Measurements from ENCODE around the gene MRPL18. TPM values are rescaled to one million over a fixed set of nuclear protein-coding genes. Genes with fewer than 3 reads are reported as not detected.
"Not testable (repeated sequence)": the region's sequence is repeated elsewhere in the genome, so short reads cannot be mapped to it uniquely, and the experiment has no call there.

The MRPL18 gene
- total and polyA plus RNA-seq, 2 donors, result 62.8 to 85.9 TPM

DNA sequence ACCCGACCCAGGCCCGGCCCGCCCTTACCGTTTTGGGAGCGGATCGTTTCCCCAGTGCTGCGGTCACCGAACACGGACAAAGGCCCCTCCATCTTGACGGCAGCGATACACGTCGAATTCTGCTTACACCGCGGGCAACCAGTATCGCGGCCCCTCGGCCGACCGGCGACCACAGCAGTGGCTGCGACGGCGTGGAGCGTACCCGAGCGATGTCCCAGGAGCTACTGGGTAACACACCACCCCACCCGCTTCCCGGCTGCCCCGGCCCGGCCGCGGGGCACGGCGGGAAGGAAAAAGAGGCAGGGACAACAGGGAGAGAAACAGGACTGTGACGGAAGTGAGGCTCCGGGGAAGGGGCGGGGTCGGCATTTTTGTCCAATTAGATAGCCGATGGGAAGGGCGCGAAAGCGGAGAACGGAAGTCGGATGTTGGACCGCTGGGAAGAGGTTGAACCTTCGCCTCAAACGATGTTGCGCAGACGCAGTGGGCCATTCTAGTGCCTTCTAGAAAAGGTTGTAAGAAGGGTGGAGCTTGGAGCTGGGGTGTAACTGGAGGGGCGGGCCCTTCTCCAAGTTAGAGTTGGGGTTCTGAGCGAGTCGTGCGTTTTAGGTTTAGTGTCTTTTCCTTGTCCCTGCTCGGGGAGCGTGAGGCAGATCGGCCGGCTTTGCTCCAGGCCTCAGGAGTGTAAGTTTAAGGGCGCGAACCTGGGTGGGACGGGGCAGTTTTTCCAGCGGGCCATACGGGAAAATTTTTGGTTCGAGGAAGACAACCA is 704 bp upstream of the MRPL18 start, which contains the start of gene TCP1:
Gene TCP1 (minus strand): TSS at position 226 of the 772 bp plus-strand sequence. CDS start 134 bp downstream, at position 92.
- peaks cover 0 to 5% of the 10 kb centered on the region in 2 donors for H3K9me3 ChIP-seq (ENCODE audit: control insufficient read depth in 2 of 2, insufficient read depth in 1 of 2, low read length in 1 of 2)
- H3K27ac ChIP-seq (ENCODE audit: low read depth in 1 of 2, low read length in 1 of 2), result peak within 1 kb of the TSS; percentile 97 to 100
- H3K36me3 ChIP-seq (ENCODE audit: control insufficient read depth in 2 of 2, insufficient read depth in 2 of 2, low read length in 1 of 2), result peaks cover 9 to 48% of the 10 kb centered on the region in 2 donors
- peak within 1 kb of the TSS; percentile 53 to 87 for H3K4me3 ChIP-seq (ENCODE audit: low read length in 2 of 2)
- H3K4me1 ChIP-seq (ENCODE audit: control insufficient read depth in 2 of 2, insufficient read depth in 2 of 2, low read length in 2 of 2), result peaks cover 14 to 23% of the 10 kb centered on the region in 2 donors
- WGBS, result under 1% methylated on average over 64 of the region's 64 CpGs
- DNase-seq (ENCODE audit: low read depth in 6 of 9, low spot score in 9 of 9), result peak; percentile 99 to 100 (median 100)
- no peaks in the 10 kb centered on the region for H3K27me3 ChIP-seq (ENCODE audit: control insufficient read depth in 2 of 2, insufficient read depth in 1 of 2, low read length in 1 of 2)

DNA sequence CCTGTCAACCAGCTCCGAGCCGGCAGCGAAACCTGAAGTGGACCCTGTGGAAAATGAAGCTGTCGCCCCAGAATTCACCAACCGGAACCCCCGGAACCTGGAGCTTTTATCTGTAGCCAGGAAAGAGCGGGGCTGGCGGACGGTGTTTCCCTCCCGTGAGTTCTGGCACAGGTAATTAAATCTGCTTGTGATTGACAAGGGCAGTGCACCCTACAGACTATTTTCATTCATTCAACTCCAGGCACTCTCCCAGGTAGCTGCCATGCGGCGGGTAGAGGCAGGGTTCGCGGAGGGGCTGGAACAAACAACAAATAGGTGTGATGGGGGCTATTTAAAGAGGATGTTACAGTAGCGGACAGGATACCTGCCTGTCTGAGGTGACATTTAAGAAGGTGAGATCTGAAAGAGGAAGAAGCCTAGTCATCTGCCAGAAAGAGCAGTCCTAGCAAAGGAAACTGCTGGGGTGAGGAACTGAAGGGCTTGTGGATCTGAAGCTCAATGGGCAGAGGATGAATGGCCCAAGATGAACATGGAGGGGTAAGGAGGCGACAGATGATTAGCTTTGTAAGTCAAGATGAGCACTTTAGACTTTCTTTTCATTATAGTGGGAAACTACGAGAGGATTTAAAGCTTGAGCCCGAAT is 810 bp downstream of the MRPL18 start:
- H3K36me3 ChIP-seq (ENCODE audit: control insufficient read depth in 2 of 2, insufficient read depth in 2 of 2, low read length in 1 of 2), result peaks cover 8 to 44% of the 10 kb centered on the region in 2 donors
- H3K4me1 ChIP-seq (ENCODE audit: control insufficient read depth in 2 of 2, insufficient read depth in 2 of 2, low read length in 2 of 2), result peaks cover 14 to 23% of the 10 kb centered on the region in 2 donors
- 25% methylated on average over 18 of the region's 18 CpGs for WGBS
- H3K27ac ChIP-seq (ENCODE audit: low read depth in 1 of 2, low read length in 1 of 2), result peak overlapping the region; percentile 97 to 100
- H3K9me3 ChIP-seq (ENCODE audit: control insufficient read depth in 2 of 2, insufficient read depth in 1 of 2, low read length in 1 of 2), result peaks cover 0 to 5% of the 10 kb centered on the region in 2 donors
- DNase-seq (ENCODE audit: low read depth in 6 of 9, low spot score in 9 of 9), result peak in 4 of 9 donors; percentile 7 to 27 (median 15)
- no peaks in the 10 kb centered on the region for H3K27me3 ChIP-seq (ENCODE audit: control insufficient read depth in 2 of 2, insufficient read depth in 1 of 2, low read length in 1 of 2)
- H3K4me3 ChIP-seq (ENCODE audit: low read length in 2 of 2), result peak overlapping the region; percentile 53 to 87

DNA sequence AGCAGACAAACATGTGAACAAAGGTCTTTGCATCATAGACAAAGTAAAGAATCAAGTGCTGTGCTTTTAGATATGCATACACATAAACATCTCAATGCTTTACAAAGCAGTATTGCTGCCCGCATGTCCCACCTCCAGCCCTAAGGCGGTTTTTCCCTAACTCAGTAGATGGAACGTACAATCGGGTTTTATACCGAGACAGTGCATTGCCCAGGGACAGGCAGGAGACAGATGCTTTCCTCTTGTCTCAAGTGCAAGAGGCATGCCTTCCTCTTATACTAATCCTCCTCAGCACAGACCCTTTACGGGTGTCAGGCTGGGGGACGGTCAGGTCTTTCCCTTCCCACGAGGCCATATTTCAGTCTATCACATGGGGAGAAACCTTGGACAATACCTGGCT is 4.7 kb downstream of the MRPL18 start:
- 93% methylated on average over 8 of the region's 8 CpGs for WGBS
- H3K27me3 ChIP-seq (ENCODE audit: control insufficient read depth in 2 of 2, insufficient read depth in 1 of 2, low read length in 1 of 2); H3K4me3 ChIP-seq (ENCODE audit: low read length in 2 of 2); H3K27ac ChIP-seq (ENCODE audit: low read depth in 1 of 2, low read length in 1 of 2); H3K9me3 ChIP-seq (ENCODE audit: control insufficient read depth in 2 of 2, insufficient read depth in 1 of 2, low read length in 1 of 2); DNase-seq (ENCODE audit: low read depth in 6 of 9, low spot score in 9 of 9): not testable (repeated sequence)
- peaks cover 36 to 61% of the 10 kb centered on the region in 2 donors for H3K36me3 ChIP-seq (ENCODE audit: control insufficient read depth in 2 of 2, insufficient read depth in 2 of 2, low read length in 1 of 2)
- peaks cover 8 to 14% of the 10 kb centered on the region in 2 donors for H3K4me1 ChIP-seq (ENCODE audit: control insufficient read depth in 2 of 2, insufficient read depth in 2 of 2, low read length in 2 of 2)

DNA sequence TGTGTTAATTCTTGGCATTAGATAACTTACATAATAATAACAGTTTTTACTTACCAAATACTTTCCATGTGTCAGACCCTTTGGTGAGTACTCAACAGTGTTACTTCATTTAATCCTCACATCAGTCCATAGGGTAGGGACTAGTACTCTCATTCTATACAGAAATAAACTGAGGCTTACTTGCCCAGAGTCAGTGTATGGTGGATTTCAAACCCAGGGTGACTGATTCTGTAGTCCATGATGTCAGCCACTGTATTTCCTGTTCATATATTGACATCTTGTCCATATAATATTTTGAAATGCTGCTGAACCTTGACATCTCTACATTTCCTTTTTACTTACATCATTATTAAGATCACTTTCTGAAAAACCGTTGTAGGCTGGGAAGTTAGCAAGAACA is 7.3 kb downstream of the MRPL18 start:
- H3K4me3 ChIP-seq (ENCODE audit: low read length in 2 of 2), result no peak overlapping the region
- no peaks in the 10 kb centered on the region for H3K9me3 ChIP-seq (ENCODE audit: control insufficient read depth in 2 of 2, insufficient read depth in 1 of 2, low read length in 1 of 2)
- H3K36me3 ChIP-seq (ENCODE audit: control insufficient read depth in 2 of 2, insufficient read depth in 2 of 2, low read length in 1 of 2), result peaks cover 40 to 57% of the 10 kb centered on the region in 2 donors
- H3K27ac ChIP-seq (ENCODE audit: low read depth in 1 of 2, low read length in 1 of 2), result no peak overlapping the region
- H3K4me1 ChIP-seq (ENCODE audit: control insufficient read depth in 2 of 2, insufficient read depth in 2 of 2, low read length in 2 of 2), result peaks cover 0 to 3% of the 10 kb centered on the region in 2 donors
- WGBS, result 55% methylated on average over 1 of the region's 1 CpG
- DNase-seq (ENCODE audit: low read depth in 6 of 9, low spot score in 9 of 9), result no peak
- H3K27me3 ChIP-seq (ENCODE audit: control insufficient read depth in 2 of 2, insufficient read depth in 1 of 2, low read length in 1 of 2), result no peaks in the 10 kb centered on the region

DNA sequence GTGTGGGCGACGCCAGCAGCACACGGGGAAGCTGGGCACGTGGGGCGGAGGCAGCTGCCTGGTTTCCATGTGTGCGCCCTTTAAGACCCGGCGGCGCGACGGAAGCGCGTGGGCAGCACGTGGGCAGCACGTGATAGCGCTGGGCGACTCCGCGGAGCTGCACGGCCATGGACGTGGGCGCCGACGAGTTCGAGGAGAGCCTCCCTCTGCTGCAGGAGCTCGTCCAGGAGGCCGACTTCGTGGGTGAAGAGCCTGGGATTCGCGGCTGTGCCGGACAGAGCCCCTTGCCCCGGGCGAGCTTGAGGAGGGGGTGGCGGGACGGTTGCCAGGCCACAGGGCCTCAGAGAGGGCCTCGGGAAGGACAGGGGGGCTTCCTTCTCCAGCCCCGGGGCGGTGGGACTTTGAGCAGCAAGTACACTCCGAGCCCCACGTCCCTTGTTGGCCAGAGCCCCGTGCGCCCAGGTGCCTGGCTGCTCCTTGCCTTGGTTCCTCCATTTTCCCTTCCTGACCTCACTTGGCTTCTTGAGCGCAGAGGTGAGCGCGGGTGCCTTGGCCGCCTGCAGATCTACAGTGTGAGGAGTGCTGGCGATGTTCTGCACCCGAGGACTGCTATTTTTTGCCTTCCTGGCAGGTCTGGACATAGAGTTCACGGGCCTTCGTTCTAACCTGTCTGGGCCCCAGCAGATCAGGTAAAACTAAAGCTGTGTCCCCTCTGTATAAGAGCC is 10.0 kb downstream of the MRPL18 start, which contains the start of gene PNLDC1:
Gene PNLDC1 (plus strand): TSS at position 136 of the 725 bp plus-strand sequence. CDS start 32 bp downstream, at position 168.
- Histone ChIP-seq H3K27me3 (ENCODE audit: control insufficient read depth in 2 of 2, insufficient read depth in 1 of 2, low read length in 1 of 2) (no peaks in the 10 kb centered on the region), H3K27ac (ENCODE audit: low read depth in 1 of 2, low read length in 1 of 2) (no peak within 1 kb of the TSS), H3K36me3 (ENCODE audit: control insufficient read depth in 2 of 2, insufficient read depth in 2 of 2, low read length in 1 of 2) (peaks cover 38 to 41% of the 10 kb centered on the region in 2 donors), H3K4me1 (ENCODE audit: control insufficient read depth in 2 of 2, insufficient read depth in 2 of 2, low read length in 2 of 2) (no peaks in the 10 kb centered on the region), H3K4me3 (ENCODE audit: low read length in 2 of 2) (no peak within 1 kb of the TSS), H3K9me3 (ENCODE audit: control insufficient read depth in 2 of 2, insufficient read depth in 1 of 2, low read length in 1 of 2) (no peaks in the 10 kb centered on the region)
- 95% methylated on average over 50 of the region's 50 CpGs for WGBS
- no peak for DNase-seq (ENCODE audit: low read depth in 6 of 9, low spot score in 9 of 9)

DNA sequence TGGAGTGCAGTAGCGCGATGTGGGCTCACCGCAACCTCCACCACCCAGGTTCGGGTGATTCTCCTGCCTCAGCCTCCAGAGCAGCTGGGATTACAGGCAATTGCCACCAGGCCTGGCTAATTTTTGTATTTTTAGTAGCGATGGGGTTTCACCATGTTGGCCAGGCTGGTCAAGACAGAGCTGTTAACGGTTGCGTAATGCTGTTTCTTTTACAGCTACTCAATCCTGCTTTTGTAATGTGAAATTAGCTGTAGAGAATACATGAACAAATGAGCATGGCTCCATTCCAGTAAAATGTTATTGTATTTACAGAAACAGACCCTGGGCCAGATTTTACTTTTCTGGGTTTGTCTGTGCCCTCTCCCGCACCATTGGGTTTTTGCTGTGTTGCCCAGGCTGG is 11.7 kb downstream of the MRPL18 start:
- no peak for DNase-seq (ENCODE audit: low read depth in 6 of 9, low spot score in 9 of 9)
- Histone ChIP-seq H3K4me3 (ENCODE audit: low read length in 2 of 2) (no peak overlapping the region), H3K9me3 (ENCODE audit: control insufficient read depth in 2 of 2, insufficient read depth in 1 of 2, low read length in 1 of 2) (no peaks in the 10 kb centered on the region), H3K4me1 (ENCODE audit: control insufficient read depth in 2 of 2, insufficient read depth in 2 of 2, low read length in 2 of 2) (no peaks in the 10 kb centered on the region), H3K36me3 (ENCODE audit: control insufficient read depth in 2 of 2, insufficient read depth in 2 of 2, low read length in 1 of 2) (peaks cover 27 to 31% of the 10 kb centered on the region in 2 donors), H3K27me3 (ENCODE audit: control insufficient read depth in 2 of 2, insufficient read depth in 1 of 2, low read length in 1 of 2) (no peaks in the 10 kb centered on the region), H3K27ac (ENCODE audit: low read depth in 1 of 2, low read length in 1 of 2) (no peak overlapping the region)
- 98% methylated on average over 8 of the region's 8 CpGs for WGBS

DNA sequence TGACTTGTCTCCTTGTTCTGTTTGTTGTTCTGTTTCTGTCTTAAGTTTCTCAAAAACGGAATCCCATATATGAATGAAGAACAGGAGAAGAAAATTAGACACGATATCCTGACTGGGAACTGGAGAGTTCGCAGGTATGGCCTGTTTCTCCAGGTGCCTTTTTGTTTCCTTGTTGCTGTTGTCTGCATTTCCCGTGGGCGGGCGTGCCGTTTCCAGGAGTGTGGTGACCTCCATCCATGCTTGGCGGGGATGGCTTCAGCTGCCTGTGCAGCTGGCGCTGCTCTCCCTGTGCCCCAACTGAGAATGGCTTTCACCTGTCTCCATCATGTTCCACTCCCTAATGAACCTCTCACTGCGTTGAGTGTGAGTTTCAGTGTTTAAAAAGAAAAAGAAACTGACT is 14.2 kb downstream of the MRPL18 start:
- H3K9me3 ChIP-seq (ENCODE audit: control insufficient read depth in 2 of 2, insufficient read depth in 1 of 2, low read length in 1 of 2), result no peaks in the 10 kb centered on the region
- no peak overlapping the region for H3K4me3 ChIP-seq (ENCODE audit: low read length in 2 of 2)
- no peaks in the 10 kb centered on the region for H3K27me3 ChIP-seq (ENCODE audit: control insufficient read depth in 2 of 2, insufficient read depth in 1 of 2, low read length in 1 of 2)
- no peak for DNase-seq (ENCODE audit: low read depth in 6 of 9, low spot score in 9 of 9)
- no peaks in the 10 kb centered on the region for H3K4me1 ChIP-seq (ENCODE audit: control insufficient read depth in 2 of 2, insufficient read depth in 2 of 2, low read length in 2 of 2)
- 97% methylated on average over 10 of the region's 10 CpGs for WGBS
- H3K36me3 ChIP-seq (ENCODE audit: control insufficient read depth in 2 of 2, insufficient read depth in 2 of 2, low read length in 1 of 2), result peaks cover 8 to 9% of the 10 kb centered on the region in 2 donors
- no peak overlapping the region for H3K27ac ChIP-seq (ENCODE audit: low read depth in 1 of 2, low read length in 1 of 2)

DNA sequence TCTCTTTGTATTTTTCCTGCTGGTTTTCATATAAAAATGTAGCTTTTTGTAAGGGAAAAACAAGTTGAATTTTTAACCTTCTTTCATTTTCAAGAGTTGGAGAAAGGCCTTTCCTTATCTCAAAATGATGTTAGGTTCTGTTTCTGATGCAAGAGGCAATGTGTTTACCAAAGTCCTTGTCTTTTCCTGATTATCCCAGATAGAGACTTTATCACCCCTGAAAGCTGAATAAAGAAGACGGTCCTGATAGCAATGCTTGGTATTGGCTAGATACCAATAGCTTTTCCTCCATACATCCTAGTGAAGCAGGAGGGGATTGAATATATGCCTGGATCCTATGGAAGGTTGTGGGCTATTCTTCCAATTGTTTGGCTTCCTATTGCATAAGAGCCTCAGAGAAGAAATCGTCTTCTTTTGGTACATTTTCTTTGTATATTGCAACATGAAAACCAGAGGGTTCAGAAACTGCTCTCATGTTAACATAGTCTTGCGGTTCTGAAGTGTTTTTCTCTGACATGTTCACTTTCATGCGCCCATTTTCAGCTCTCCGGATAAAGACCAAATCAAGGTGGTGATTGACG is 15.3 kb downstream of the MRPL18 start:
- Histone ChIP-seq H3K36me3 (ENCODE audit: control insufficient read depth in 2 of 2, insufficient read depth in 2 of 2, low read length in 1 of 2) (no peaks in the 10 kb centered on the region), H3K27me3 (ENCODE audit: control insufficient read depth in 2 of 2, insufficient read depth in 1 of 2, low read length in 1 of 2) (no peaks in the 10 kb centered on the region), H3K4me1 (ENCODE audit: control insufficient read depth in 2 of 2, insufficient read depth in 2 of 2, low read length in 2 of 2) (no peaks in the 10 kb centered on the region), H3K4me3 (ENCODE audit: low read length in 2 of 2) (no peak overlapping the region), H3K27ac (ENCODE audit: low read depth in 1 of 2, low read length in 1 of 2) (no peak overlapping the region), H3K9me3 (ENCODE audit: control insufficient read depth in 2 of 2, insufficient read depth in 1 of 2, low read length in 1 of 2) (no peaks in the 10 kb centered on the region)
- WGBS, result 96% methylated on average over 6 of the region's 6 CpGs
- no peak for DNase-seq (ENCODE audit: low read depth in 6 of 9, low spot score in 9 of 9)
